Neutrophil (primary cell): ENCODE data around the gene RTN4RL1.

ENCODE experiments used
- H3K27ac ChIP-seq: fragments of 200-600 bp; sonication (generic); 2 replicates; pipeline ENCODE4 v1.5.1; 2016; ENCODE audit warnings: mild to moderate bottlenecking, moderate library complexity
- H3K27me3 ChIP-seq: fragments of 200-600 bp; sonication (generic); 2 replicates; pipeline ENCODE4 v1.6.0; 2016; ENCODE audit warnings: mild to moderate bottlenecking
- H3K36me3 ChIP-seq: fragments of 200-600 bp; sonication (generic); 2 replicates; pipeline ENCODE4 v1.5.1; 2017
- H3K4me1 ChIP-seq, 2 experiments: fragments of 200-600 bp in 1 of 2; sonication (generic) in 1 of 2; 1 replicate in 1 of 2; 2 replicates in 1 of 2; pipeline versions ENCODE4 v1.5.1 to v1.6.1; 2013 to 2016; ENCODE audit warnings: low read depth in 1 of 2, low read length in 1 of 2, mild to moderate bottlenecking in 1 of 2, moderate library complexity in 1 of 2; ENCODE audit not compliant: control insufficient read depth in 1 of 2, insufficient read depth in 1 of 2
- H3K4me3 ChIP-seq, 2 experiments: fragments of 200-600 bp in 1 of 2; sonication (generic) in 1 of 2; 1 replicate in 1 of 2; 2 replicates in 1 of 2; pipeline ENCODE4 v1.5.1; 2013 to 2016; ENCODE audit warnings: low read depth in 1 of 2, low read length in 1 of 2, mild to moderate bottlenecking in 1 of 2, moderate library complexity in 1 of 2
- H3K9me3 ChIP-seq: fragments of 200-600 bp; sonication (generic); 2 replicates; pipeline ENCODE4 v1.5.1; 2016
- CTCF ChIP-seq: fragments of 200-600 bp; sonication (generic); IDR thresholded peaks from 2 replicates; pipeline ENCODE4 v1.5.1; 2016; ENCODE audit warnings: antibody characterized with exemption

RTN4RL1 gene

GRCh38 chr17:2027528-2028233 is 2.5 kb upstream of the RTN4RL1 start:
- Histone ChIP-seq H3K27me3 (peaks cover 86% of the 10 kb centered on the region), H3K4me1 (peaks cover 33 to 47% of the 10 kb centered on the region in 2 experiments)
- no peak for TF ChIP-seq CTCF

GRCh38 chr17:2025622-2026309 is 632 bp upstream of the RTN4RL1 start:
- peak overlapping the region in 1 of 2 experiments; percentile 57 for H3K4me3 ChIP-seq
- no peaks in the 10 kb centered on the region for H3K9me3 ChIP-seq
- no peaks in the 10 kb centered on the region for H3K36me3 ChIP-seq
- no peak for TF ChIP-seq CTCF
- H3K4me1 ChIP-seq, result peaks cover 31 to 44% of the 10 kb centered on the region in 2 experiments
- peaks cover 100% of the 10 kb centered on the region for H3K27me3 ChIP-seq
- no peak overlapping the region for H3K27ac ChIP-seq

More at GRCh38 chr17:2027528-2028233, 2.5 kb upstream of the RTN4RL1 start:
- no peaks in the 10 kb centered on the region for H3K36me3 ChIP-seq
- H3K4me3 ChIP-seq, result no peak overlapping the region
- H3K27ac ChIP-seq, result no peak overlapping the region
- H3K9me3 ChIP-seq, result no peaks in the 10 kb centered on the region

GRCh38 chr17:2024572-2025219 is 438 bp downstream of the RTN4RL1 start:
- no peaks in the 10 kb centered on the region for H3K36me3 ChIP-seq
- no peak for TF ChIP-seq CTCF
- no peak overlapping the region for H3K27ac ChIP-seq
- no peaks in the 10 kb centered on the region for H3K9me3 ChIP-seq
- peak overlapping the region; percentile 25 to 57 for H3K4me3 ChIP-seq
- H3K27me3 ChIP-seq, result peaks cover 100% of the 10 kb centered on the region
- peaks cover 21 to 34% of the 10 kb centered on the region in 2 experiments for H3K4me1 ChIP-seq

DNA sequence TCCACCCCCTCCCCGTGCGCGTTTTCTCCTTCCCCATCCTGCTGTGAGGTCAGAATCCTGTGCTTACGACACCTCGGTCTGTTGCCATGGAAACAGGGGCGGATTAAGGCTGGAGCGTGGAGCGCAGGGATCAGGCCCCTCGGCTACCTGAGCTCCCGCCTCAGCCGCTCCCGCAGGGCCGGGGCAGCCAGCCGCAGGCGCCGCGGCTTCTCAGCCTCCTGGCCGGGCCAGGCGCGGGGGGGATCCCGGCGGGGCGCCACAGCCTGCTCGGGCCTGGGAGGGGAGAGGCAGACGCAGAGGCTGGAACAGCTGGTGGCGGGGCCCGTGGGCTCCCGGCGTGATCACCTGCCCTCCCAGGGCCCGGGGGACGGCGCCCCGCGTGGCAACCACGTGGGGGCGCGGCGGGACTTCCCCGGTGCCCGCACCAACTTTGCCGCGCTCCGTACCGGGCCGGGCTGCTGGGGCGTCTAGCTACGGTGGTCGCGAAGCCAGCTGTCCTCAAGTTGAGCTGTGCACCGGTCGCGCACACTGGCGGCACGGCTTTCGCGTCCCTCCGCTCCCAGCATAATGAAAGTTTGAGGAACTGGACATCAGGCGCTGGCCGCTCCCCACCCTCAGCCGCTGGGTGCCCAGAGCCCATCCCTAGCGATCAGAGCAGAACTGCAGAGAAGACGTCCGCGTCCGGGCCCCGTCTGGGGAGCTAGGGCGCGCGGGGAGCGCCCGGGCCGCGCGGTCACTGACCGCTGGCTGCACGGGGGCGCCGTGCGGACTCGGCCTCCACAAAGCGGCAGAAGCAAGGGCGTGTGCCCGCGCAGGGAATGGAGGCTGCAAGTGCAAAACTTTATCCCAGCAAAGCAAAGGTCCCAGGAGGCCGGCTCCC is 1.2 kb downstream of the RTN4RL1 start:
- Histone ChIP-seq H3K27ac (no peak overlapping the region), H3K4me3 (peak overlapping the region; percentile 25 to 57), H3K9me3 (no peaks in the 10 kb centered on the region), H3K4me1 (peaks cover 21 to 32% of the 10 kb centered on the region in 2 experiments), H3K27me3 (peaks cover 100% of the 10 kb centered on the region), H3K36me3 (no peaks in the 10 kb centered on the region)
- TF ChIP-seq CTCF, result no peak

- Histone ChIP-seq H3K9me3 (no peaks in the 10 kb centered on the region), H3K4me1 (peaks cover 21 to 32% of the 10 kb centered on the region in 2 experiments), H3K27me3 (peaks cover 100% of the 10 kb centered on the region), H3K36me3 (no peaks in the 10 kb centered on the region), H3K27ac (no peak overlapping the region), H3K4me3 (peak overlapping the region in 1 of 2 experiments; percentile 57)
- TF ChIP-seq CTCF, result no peak
Measured at GRCh38 chr17:2023256-2023655, 1.9 kb downstream of the RTN4RL1 start.
